Endothelial cell of umbilical vein (primary cell): ENCODE results near the gene MAPK13. TPM values are rescaled to one million over a fixed set of nuclear protein-coding genes. Genes with fewer than 3 reads are reported as not detected.

Experiments used
- BruUV-seq: library from RNA; stranded (reverse); fragments of 400-500 nt; replicated peaks from 2 replicates; lab custom pipeline; 2021; lab: Mats Ljungman, UMichigan
- CTCF ChIA-PET: fragments of 300-600, 350-600 bp; sonication (Branson Sonifier 250); formaldehyde crosslinking; loops from one replicate; lab custom pipeline; 2021; ENCODE audit warnings: antibody characterized with exemption, inconsistent platforms; lab: Charles Lee
- POLR2A ChIA-PET: fragments of 300-600, 350-600 bp; sonication (Branson Sonifier 250); formaldehyde crosslinking; loops from one replicate; lab custom pipeline; 2021; ENCODE audit warnings: antibody characterized with exemption, inconsistent platforms; lab: Charles Lee
- DNase-seq: peaks from one replicate; pipeline ENCODE4 v3.0.0-alpha.2; 2011; ENCODE audit warnings: low read depth, low spot score
- FAIRE-seq: peaks from 2 replicates; lab custom pipeline; 2011; peaks lifted over from hg19 to GRCh38; lab: Jason Lieb, UNC
- H2AFZ ChIP-seq: 2 replicates; pipeline ENCODE4 v1.6.0; 2012; ENCODE audit warnings: low read depth, low read length, control low read depth, inconsistent platforms
- H3K27ac ChIP-seq: 2 replicates; pipeline ENCODE4 v1.5.1; 2011; ENCODE audit warnings: low read depth, mild to moderate bottlenecking, control low read depth, low read length, moderate library complexity; ENCODE audit not compliant: insufficient read depth
- H3K27me3 ChIP-seq, 2 experiments: 2 replicates each; pipeline versions ENCODE4 v1.6.0 to v1.6.1; 2011; ENCODE audit warnings: low read length in 2 of 2, mixed read lengths in 1 of 2; ENCODE audit not compliant: control insufficient read depth in 2 of 2, insufficient read depth in 2 of 2
- H3K36me3 ChIP-seq, 2 experiments: 2 replicates in 1 of 2; 3 replicates in 1 of 2; pipeline ENCODE4 v1.5.1; 2011; ENCODE audit warnings: low read length in 2 of 2, mild to moderate bottlenecking in 1 of 2, moderate library complexity in 1 of 2; ENCODE audit not compliant: control insufficient read depth in 2 of 2, insufficient read depth in 2 of 2; ENCODE audit errors: extremely low read depth in 1 of 2
- H3K4me1 ChIP-seq: 3 replicates; pipeline ENCODE4 v1.5.1; 2011; ENCODE audit warnings: mild to moderate bottlenecking, low read length; ENCODE audit not compliant: control insufficient read depth, insufficient read depth; ENCODE audit errors: extremely low read depth
- H3K4me2 ChIP-seq: 2 replicates; pipeline ENCODE4 v1.6.1; 2011; ENCODE audit warnings: low read length, control low read depth, mixed read lengths; ENCODE audit not compliant: insufficient read depth
- H3K4me3 ChIP-seq, 3 experiments: fragments of 200-600 bp in 1 of 3; sonication (generic), shearing (Covaris generic) in 1 of 3; replicated peaks in 1 of 3; 2 replicates each; pipeline ENCODE4 v1.5.1; 2011 to 2016; ENCODE audit warnings: control low read depth in 3 of 3, low read length in 3 of 3, mild to moderate bottlenecking in 2 of 3, inconsistent platforms in 1 of 3, low read depth in 1 of 3, moderate library complexity in 1 of 3; ENCODE audit not compliant: insufficient read depth in 1 of 3
- H3K79me2 ChIP-seq: 2 replicates; pipeline ENCODE4 v1.6.0; 2012; ENCODE audit warnings: low read length, inconsistent platforms; ENCODE audit not compliant: control insufficient read depth, insufficient read depth
- H3K9ac ChIP-seq: replicated peaks from 2 replicates; pipeline ENCODE3; 2011; ENCODE audit warnings: low read length, control low read depth; ENCODE audit not compliant: insufficient read depth; ENCODE audit errors: extremely low read depth
- H3K9me1 ChIP-seq: replicated peaks from 3 replicates; pipeline ENCODE4 v1.6.0; 2011; ENCODE audit warnings: mild to moderate bottlenecking, low read length; ENCODE audit not compliant: control insufficient read depth, insufficient read depth; ENCODE audit errors: extremely low read depth
- H3K9me3 ChIP-seq: replicated peaks from 2 replicates; pipeline ENCODE4 v1.5.1; 2012; ENCODE audit warnings: low read length, inconsistent platforms; ENCODE audit not compliant: control insufficient read depth, insufficient read depth
- H4K20me1 ChIP-seq: replicated peaks from 2 replicates; pipeline ENCODE3; 2011; ENCODE audit warnings: mild to moderate bottlenecking, low read length; ENCODE audit not compliant: control insufficient read depth, insufficient read depth; ENCODE audit errors: extremely low read depth
- CTCF ChIP-seq, 2 donors: IDR thresholded peaks; 1 replicate in 1 of 2; 2 replicates in 1 of 2; pipeline ENCODE4 v1.5.1; 2011; ENCODE audit warnings: low read length in 2 of 2, mild to moderate bottlenecking in 2 of 2, moderate library complexity in 2 of 2, control low read depth in 1 of 2, inconsistent platforms in 1 of 2, low read depth in 1 of 2; ENCODE audit not compliant: insufficient read depth in 1 of 2; ENCODE audit errors: extremely low read depth in 1 of 2
- EZH2 ChIP-seq: IDR thresholded peaks from 2 replicates; pipeline ENCODE4 v1.6.1; 2012; ENCODE audit warnings: borderline replicate concordance, low read depth, mild to moderate bottlenecking, moderate library complexity, low read length, inconsistent platforms; ENCODE audit not compliant: severe bottlenecking
- FOS ChIP-seq: IDR thresholded peaks from 2 replicates; pipeline ENCODE4 v1.6.1; 2011; ENCODE audit warnings: mild to moderate bottlenecking, low read length, moderate library complexity, borderline replicate concordance; ENCODE audit not compliant: insufficient read depth
- GATA2 ChIP-seq: IDR thresholded peaks from 2 replicates; pipeline ENCODE4 v1.7.0; 2011; ENCODE audit warnings: low read depth, mild to moderate bottlenecking, moderate library complexity, mixed read lengths, low read length; ENCODE audit not compliant: insufficient read length, insufficient read depth
- MAX ChIP-seq: IDR thresholded peaks from 2 replicates; pipeline ENCODE4 v1.6.1; 2011; ENCODE audit not compliant: insufficient read depth, insufficient read length
- MYC ChIP-seq: IDR thresholded peaks from one replicate; pipeline ENCODE4 v1.6.1; 2011; ENCODE audit warnings: mild to moderate bottlenecking, low read depth, low read length
- POLR2A ChIP-seq: IDR thresholded peaks from 2 replicates; pipeline ENCODE4 v1.6.1; 2012; ENCODE audit warnings: low read depth, mild to moderate bottlenecking, control low read depth, low read length
- POLR2AphosphoS5 ChIP-seq: IDR thresholded peaks from 2 replicates; pipeline ENCODE4 v1.6.1; 2012; ENCODE audit warnings: low read depth, mild to moderate bottlenecking, control low read depth, low read length, moderate library complexity; ENCODE audit not compliant: insufficient read depth
- dilution Hi-C: fragments of 300-500 bp; cut with MboI; formaldehyde crosslinking; loops from one replicate; pipeline ENCODE4 v1.15.0; 2019; ENCODE audit warnings: low sequenced_read_pairs; ENCODE audit not compliant: extremely low pct_ligation_motif_present
- intact Hi-C: fragments of 100-400 bp; cut with micrococcal nuclease; formaldehyde crosslinking; loops from one replicate; pipeline ENCODE4 v1.10.0; 2022
- polyA plus RNA-seq, 4 experiments: library from polyadenylated mRNA; depleted of rRNA in 3 of 4; stranded (reverse) in 3 of 4; unstranded in 1 of 4; fragments of >200 nt; gene quantifications; 2 replicates each; pipeline versions ENCODE4 v1.2.1 to v1.2.3, GENCODE V29; 2011 to 2012; ENCODE audit warnings: missing spikeins in 1 of 4
- total RNA-seq: library from RNA; stranded (reverse); gene quantifications from 2 replicates; pipeline ENCODE4 v1.2.3, GENCODE V29; 2021

MAPK13 gene
- total and polyA plus RNA-seq, 2 donors (not counting 3 experiments of a cell fraction or from before 2014, with no cell fraction given), result 9.0 to 11.6 TPM

- POLR2A ChIA-PET, result no interaction called here
- CTCF ChIA-PET, result interaction anchor here (0.9 kb wide), 1 partner anchor 15 kb away, joined by 3 read pairs; no protein-coding TSS in a partner anchor
- Histone ChIP-seq H3K9ac (no peak overlapping the region), H2AFZ (no peak overlapping the region), H3K9me1 (no peaks in the 10 kb centered on the region), H3K27me3 (peaks cover 0 to 6% of the 10 kb centered on the region in 2 experiments), H3K4me3 (no peak overlapping the region), H3K36me3 (no peaks in the 10 kb centered on the region), H3K79me2 (no peaks in the 10 kb centered on the region), H3K4me1 (no peaks in the 10 kb centered on the region), H3K27ac (no peak overlapping the region), H4K20me1 (no peaks in the 10 kb centered on the region), H3K9me3 (no peaks in the 10 kb centered on the region), H3K4me2 (no peak overlapping the region)
- no TSS peak for BruUV-seq
- intact Hi-C loops (no loop called here), dilution Hi-C loops (no loop called here)
- no peak for FAIRE-seq
- no peak for TF ChIP-seq GATA2
- TF ChIP-seq MYC, result no peak
- TF ChIP-seq POLR2A, result no peak
- TF ChIP-seq CTCF (IDR thresholded peaks at IDR 0.05; ENCODE audit: extremely low read depth in 1 of 2, insufficient read depth in 1 of 2, low read depth in 1 of 2, low read length in 2 of 2), result no peak
- TF ChIP-seq FOS, result no peak
- TF ChIP-seq MAX, result no peak
- TF ChIP-seq POLR2AphosphoS5, result no peak
- TF ChIP-seq EZH2, result no peak
- no peak for DNase-seq
These were observed 40.4 kb downstream of the MAPK13 start for GRCh38 chr6:36170704-36171103.
